ENCODE measurements around the gene GALNT2. TPM values are rescaled to one million over a fixed set of nuclear protein-coding genes. Genes with fewer than 3 reads are reported as not detected.

GALNT2 gene
- total RNA-seq, 1 experiment from 2014 or later = 114 TPM

- ChIA-PET POLR2A (no interaction called here), CTCF (interaction anchor here (0.5 kb wide), 1 partner anchor 306 kb away, joined by 3 read pairs; no protein-coding TSS in a partner anchor)
- Mint-ChIP-seq H3K36me3 (ENCODE audit: insufficient read depth, unreplicated experiment) (no peaks in the 10 kb centered on the region), H3K4me3 (ENCODE audit: unreplicated experiment) (no peak overlapping the region), H3K27ac (ENCODE audit: low read depth, unreplicated experiment) (no peak overlapping the region), H3K4me1 (ENCODE audit: insufficient read depth, unreplicated experiment) (peaks cover 5% of the 10 kb centered on the region), H3K9me3 (ENCODE audit: unreplicated experiment) (no peaks in the 10 kb centered on the region), H3K27me3 (ENCODE audit: insufficient read depth, unreplicated experiment) (no peaks in the 10 kb centered on the region)
- TF ChIP-seq CTCF (IDR thresholded peaks at IDR 0.05; ENCODE audit: unreplicated experiment) = no peak
- intact Hi-C loops (cut with micrococcal nuclease) = no loop called here
- DNase-seq (ENCODE audit: unreplicated experiment) = no peak
- no TSS peak for BruUV-seq (replicated peaks)
These were observed 34.3 kb upstream of the GALNT2 start for GRCh38 chr1:230032516-230033281.

GRCh38 chr1:230037261-230037660, 29.8 kb upstream of the GALNT2 start:
- POLR2A ChIA-PET = interaction anchor here (0.9 kb wide), 2 partner anchors 24 to 27 kb away, joined by 3 read pairs; no protein-coding TSS in a partner anchor
- Mint-ChIP-seq H3K4me3 (ENCODE audit: unreplicated experiment) (no peak overlapping the region), H3K27ac (ENCODE audit: low read depth, unreplicated experiment) (no peak overlapping the region), H3K4me1 (ENCODE audit: insufficient read depth, unreplicated experiment) (peaks cover 5% of the 10 kb centered on the region), H3K27me3 (ENCODE audit: insufficient read depth, unreplicated experiment) (peaks cover 4% of the 10 kb centered on the region), H3K9me3 (ENCODE audit: unreplicated experiment) (no peaks in the 10 kb centered on the region), H3K36me3 (ENCODE audit: insufficient read depth, unreplicated experiment) (no peaks in the 10 kb centered on the region)
- DNase-seq (ENCODE audit: unreplicated experiment) = no peak
- no peak for TF ChIP-seq CTCF (IDR thresholded peaks at IDR 0.05; ENCODE audit: unreplicated experiment)
- CTCF ChIA-PET = interaction anchor here (0.6 to 0.7 kb wide), 6 partner anchors 21 to 634 kb away, joined by 3 to 5 read pairs (median 4); no protein-coding TSS in a partner anchor
- no TSS peak for BruUV-seq (replicated peaks)
- intact Hi-C loops (cut with micrococcal nuclease) = no loop called here

GRCh38 chr1:230040440-230040839, 26.6 kb upstream of the GALNT2 start:
- no peak for DNase-seq (ENCODE audit: unreplicated experiment)
- intact Hi-C loops (cut with micrococcal nuclease) = no loop called here
- Mint-ChIP-seq H3K36me3 (ENCODE audit: insufficient read depth, unreplicated experiment) (no peaks in the 10 kb centered on the region), H3K9me3 (ENCODE audit: unreplicated experiment) (no peaks in the 10 kb centered on the region), H3K27ac (ENCODE audit: low read depth, unreplicated experiment) (no peak overlapping the region), H3K27me3 (ENCODE audit: insufficient read depth, unreplicated experiment) (peaks cover 22% of the 10 kb centered on the region), H3K4me1 (ENCODE audit: insufficient read depth, unreplicated experiment) (peaks cover 5% of the 10 kb centered on the region), H3K4me3 (ENCODE audit: unreplicated experiment) (no peak overlapping the region)
- TF ChIP-seq CTCF (IDR thresholded peaks at IDR 0.05; ENCODE audit: unreplicated experiment) = no peak
- POLR2A ChIA-PET = interaction anchor here (0.7 kb wide), 1 partner anchor 153 kb away, joined by 3 read pairs; no protein-coding TSS in a partner anchor
- no TSS peak for BruUV-seq (replicated peaks)
- CTCF ChIA-PET = no interaction called here

- Mint-ChIP-seq H3K36me3 (ENCODE audit: insufficient read depth, unreplicated experiment) (no peaks in the 10 kb centered on the region), H3K4me3 (ENCODE audit: unreplicated experiment) (no peak overlapping the region), H3K27ac (ENCODE audit: low read depth, unreplicated experiment) (no peak overlapping the region), H3K27me3 (ENCODE audit: insufficient read depth, unreplicated experiment) (peaks cover 22% of the 10 kb centered on the region), H3K4me1 (ENCODE audit: insufficient read depth, unreplicated experiment) (peaks cover 6% of the 10 kb centered on the region), H3K9me3 (ENCODE audit: unreplicated experiment) (no peaks in the 10 kb centered on the region)
- ChIA-PET POLR2A (interaction anchor here (0.7 kb wide), 1 partner anchor 34 kb away, joined by 3 read pairs; no protein-coding TSS in a partner anchor), CTCF (interaction anchor here (0.6 kb wide), 1 partner anchor 11 kb away, joined by 4 read pairs; no protein-coding TSS in a partner anchor)
- TF ChIP-seq CTCF (IDR thresholded peaks at IDR 0.05; ENCODE audit: unreplicated experiment) = no peak
- DNase-seq (ENCODE audit: unreplicated experiment) = no peak
- intact Hi-C loops (cut with micrococcal nuclease) = no loop called here
- no TSS peak for BruUV-seq (replicated peaks)
These were observed 24.0 kb upstream of the GALNT2 start for GRCh38 chr1:230043081-230043480.
